ENCODE measurements around the gene DIP2B.

Gene DIP2B

GRCh38 chr12:50568338-50569091, 63.7 kb downstream of the DIP2B start:
- peak in 1 of 42 donors; percentile 50 for DNase-seq
- intact Hi-C loops (cut with DNase I) = loop anchor here (5.0 to 10.0 kb wide), 2 partner anchors 36 to 54 kb away; no protein-coding TSS in a partner anchor

GRCh38 chr12:50569321-50569720, 64.5 kb downstream of the DIP2B start:
- peak in 3 of 42 donors; percentile 11 to 20 (median 12) for DNase-seq
- intact Hi-C loops (cut with DNase I) = loop anchor here (5.0 to 10.0 kb wide), 2 partner anchors 37 to 55 kb away; no protein-coding TSS in a partner anchor

GRCh38 chr12:50569876-50570275, 65.1 kb downstream of the DIP2B start:
- DNase-seq = no peak
- intact Hi-C loops (cut with DNase I) = loop anchor here (5.0 to 10.0 kb wide), 2 partner anchors 38 to 55 kb away; no protein-coding TSS in a partner anchor

GRCh38 chr12:50571786-50572185, 67.0 kb downstream of the DIP2B start:
- no peak for DNase-seq
- intact Hi-C loops (cut with DNase I) = no loop called here

- peak in 1 of 42 donors; percentile 49 for DNase-seq
These were observed 67.5 kb downstream of the DIP2B start for GRCh38 chr12:50572287-50572686.

GRCh38 chr12:50572760-50573159, 68.0 kb downstream of the DIP2B start:
- no peak for DNase-seq
- intact Hi-C loops (cut with DNase I) = no loop called here

More at GRCh38 chr12:50572287-50572686, 67.5 kb downstream of the DIP2B start:
- intact Hi-C loops (cut with DNase I) = no loop called here

- intact Hi-C loops (cut with DNase I) = no loop called here
These were observed 68.5 kb downstream of the DIP2B start for GRCh38 chr12:50573271-50573670.

GRCh38 chr12:50574601-50575348, 70.0 kb downstream of the DIP2B start:
- no peak for DNase-seq
- intact Hi-C loops (cut with DNase I) = no loop called here

More at GRCh38 chr12:50573271-50573670, 68.5 kb downstream of the DIP2B start:
- DNase-seq = no peak

- intact Hi-C loops (cut with DNase I) = no loop called here
These were observed 75.0 kb downstream of the DIP2B start for GRCh38 chr12:50579757-50580267.

GRCh38 chr12:50580436-50580835, 75.7 kb downstream of the DIP2B start:
- no peak for DNase-seq
- intact Hi-C loops (cut with DNase I) = no loop called here

More at GRCh38 chr12:50579757-50580267, 75.0 kb downstream of the DIP2B start:
- DNase-seq = no peak

- intact Hi-C loops (cut with DNase I) = no loop called here
- DNase-seq = no peak
These were observed 76.7 kb downstream of the DIP2B start for GRCh38 chr12:50581226-50582184.

GRCh38 chr12:50584135-50584534, 79.3 kb downstream of the DIP2B start:
- DNase-seq = no peak
- intact Hi-C loops (cut with DNase I) = no loop called here

- intact Hi-C loops (cut with DNase I) = no loop called here
- no peak for DNase-seq
These were observed 85.1 kb downstream of the DIP2B start for GRCh38 chr12:50589650-50590435.

GRCh38 chr12:50590869-50591268, 86.1 kb downstream of the DIP2B start:
- intact Hi-C loops (cut with DNase I) = no loop called here
- no peak for DNase-seq

- intact Hi-C loops (cut with DNase I) = no loop called here
- no peak for DNase-seq
These were observed 90.9 kb downstream of the DIP2B start for GRCh38 chr12:50595667-50596066.

GRCh38 chr12:50597200-50598195, 92.7 kb downstream of the DIP2B start:
- DNase-seq = peak in 39 of 42 donors; percentile 25 to 92 (median 65)
- intact Hi-C loops (cut with DNase I) = no loop called here

Data from head of caudate nucleus (tissue), 42 donors.